ENCODE measurements around the gene ZBTB6. TPM values are rescaled to one million over a fixed set of nuclear protein-coding genes. Genes with fewer than 3 reads are reported as not detected.
A peak's percentile ranks its signal among the peaks of the same experiment; 100 is the strongest.
"Not testable (repeated sequence)": the region's sequence is repeated elsewhere in the genome, so short reads cannot be mapped to it uniquely, and the experiment has no call there.

ZBTB6 gene
- total RNA-seq, 2 donors from 2014 or later, result 8.2 to 18.7 TPM

DNA sequence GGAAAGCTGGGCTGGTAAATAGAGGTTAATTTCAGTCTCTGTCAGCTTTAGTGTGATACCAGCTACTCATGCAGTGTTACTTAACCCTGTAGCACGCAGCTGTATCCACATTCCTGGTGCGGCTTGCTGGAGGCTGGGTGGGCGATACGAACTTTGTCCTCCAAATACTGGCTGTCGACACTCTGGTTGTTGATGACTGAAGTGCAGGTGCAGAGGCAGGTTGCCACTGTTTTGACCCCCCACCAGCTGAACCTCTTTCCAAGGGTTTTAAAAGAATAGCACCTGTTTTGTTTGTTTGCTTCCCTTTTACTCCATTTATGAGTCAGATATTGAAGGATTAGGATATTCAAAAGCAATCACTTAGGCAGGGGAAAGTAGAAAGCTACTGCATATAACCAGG is 23.3 kb upstream of the ZBTB6 start:
- no peak for ATAC-seq
- Mint-ChIP-seq H3K36me3 (peaks cover 15 to 23% of the 10 kb centered on the region in 2 donors), H3K27ac (no peak overlapping the region), H3K9me3 (no peaks in the 10 kb centered on the region)
- DNase-seq (ENCODE audit: low spot score in 2 of 2), result no peak

DNA sequence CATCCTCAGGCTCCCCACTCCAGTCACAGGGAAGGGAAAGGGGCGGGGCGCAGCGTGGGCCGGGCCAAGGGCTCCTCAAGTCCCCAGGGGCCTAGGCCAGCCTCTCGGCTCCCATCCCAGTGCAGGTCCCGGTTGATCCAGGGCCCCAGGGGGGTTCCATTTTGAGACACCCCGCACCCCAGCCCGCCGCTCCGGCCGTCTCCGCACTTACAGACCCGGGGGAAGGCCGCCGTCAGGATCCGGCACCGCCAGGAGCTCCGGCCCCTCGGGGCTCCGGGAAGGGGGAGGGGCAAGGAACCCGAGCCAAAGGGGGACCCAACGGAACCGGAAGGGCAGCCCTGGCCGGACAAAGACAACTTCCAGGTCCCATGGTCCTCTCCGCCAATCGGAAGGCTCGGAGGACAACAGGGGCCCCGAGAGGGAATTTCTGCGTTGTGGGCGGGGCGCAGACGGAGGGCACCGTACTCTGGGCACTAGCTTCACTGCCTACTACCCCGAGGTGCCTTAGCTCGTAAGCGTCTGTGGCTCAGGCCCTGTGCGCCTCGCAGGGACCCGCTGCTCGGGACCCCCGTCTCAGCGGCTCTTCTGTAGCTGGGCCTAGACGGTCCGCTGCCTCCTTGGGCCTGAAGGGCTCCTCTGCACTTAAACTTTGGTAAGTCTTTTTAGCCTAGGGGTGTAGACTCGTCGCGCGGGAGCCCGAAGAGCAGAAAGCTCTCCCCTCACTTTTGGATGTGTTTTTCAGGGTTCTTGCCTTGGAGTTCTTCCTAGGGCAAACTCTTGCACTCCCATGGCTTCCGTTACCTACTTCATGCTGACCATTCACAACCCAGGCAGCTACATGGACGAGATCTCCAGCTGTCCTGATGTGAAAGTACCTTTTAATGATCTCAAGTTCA is 18.4 kb upstream of the ZBTB6 start, which contains the start of gene ZBTB26:
Gene ZBTB26, minus strand, starts transcription at position 287 of the 896 bp plus-strand sequence. CDS start 11,578 bp downstream, outside the sequence.
- H3K27ac Mint-ChIP-seq, result peak within 1 kb of the TSS in 1 of 2 donors; percentile 96
- no peaks in the 10 kb centered on the region for H3K9me3 Mint-ChIP-seq
- peaks cover 7 to 16% of the 10 kb centered on the region in 2 donors for H3K36me3 Mint-ChIP-seq

DNA sequence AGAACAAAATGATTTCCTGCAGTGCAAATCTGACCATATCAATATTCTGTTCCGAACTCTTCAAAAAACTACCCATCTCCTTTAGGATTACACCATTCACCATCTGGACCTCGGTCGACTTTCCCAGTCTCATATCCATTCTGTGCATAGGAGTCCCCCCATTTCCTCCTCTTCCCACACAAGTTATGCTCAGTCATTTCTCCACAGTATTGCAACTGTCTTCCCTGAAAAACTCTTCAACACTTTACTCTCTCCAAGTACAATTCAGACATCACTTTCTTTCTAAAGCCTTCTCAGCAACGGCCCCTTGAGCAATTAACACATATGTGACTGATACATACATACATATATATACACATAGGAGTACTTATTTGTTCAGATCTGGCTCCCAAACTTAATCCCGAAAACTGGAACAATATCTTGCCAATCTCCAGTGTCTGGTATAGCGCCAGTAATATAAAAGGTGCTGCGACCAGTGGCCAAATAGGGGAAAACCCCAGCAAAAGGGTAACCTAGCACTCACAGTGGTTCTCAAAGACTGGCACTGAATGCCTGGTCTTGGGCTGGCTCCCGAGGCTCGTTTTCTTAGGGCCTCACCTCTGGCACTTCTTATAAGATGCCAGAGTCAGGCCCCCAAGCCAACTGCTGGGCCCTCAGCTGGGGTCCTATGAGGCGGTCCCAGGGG is 17.6 kb upstream of the ZBTB6 start:
- no peak overlapping the region for H3K27ac Mint-ChIP-seq
- DNase-seq (ENCODE audit: low spot score in 2 of 2) (no peak), ATAC-seq (peak in 1 of 2 donors; percentile 14)
- no peaks in the 10 kb centered on the region for H3K9me3 Mint-ChIP-seq
- H3K36me3 Mint-ChIP-seq, result peaks cover 7 to 15% of the 10 kb centered on the region in 2 donors

More for the DNA sequence above, 18.4 kb upstream of the ZBTB6 start, which contains the start of gene ZBTB26:
- ATAC-seq (peak; percentile 99), DNase-seq (ENCODE audit: low spot score in 2 of 2) (peak; percentile 87 to 90)

DNA sequence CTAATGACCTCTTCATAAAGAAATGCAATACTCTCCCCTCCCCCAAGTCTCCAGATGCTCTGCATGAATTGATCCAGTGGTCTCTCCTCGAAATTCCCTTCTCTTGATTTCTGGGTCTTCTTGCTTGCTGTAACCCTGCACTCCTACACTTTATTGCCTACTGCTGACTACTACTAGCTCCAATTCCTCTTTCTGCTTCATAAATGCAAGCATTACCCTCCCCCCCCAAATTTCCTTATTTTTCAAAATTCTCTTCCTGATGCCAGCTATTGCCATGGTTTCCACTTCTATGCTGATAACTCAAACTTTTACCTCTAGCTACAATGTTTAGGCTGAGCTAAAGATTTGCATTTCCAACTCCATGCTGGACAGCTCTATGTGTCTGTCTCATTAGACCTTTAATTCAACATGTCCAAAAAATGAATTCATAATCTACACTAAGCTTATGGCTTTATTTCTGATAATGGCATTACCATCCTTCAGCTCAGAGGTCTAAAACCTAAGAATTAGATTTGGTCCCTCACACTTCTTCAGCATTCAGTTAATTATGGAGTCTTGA is 16.8 kb upstream of the ZBTB6 start:
- Mint-ChIP-seq H3K36me3 (peaks cover 7 to 15% of the 10 kb centered on the region in 2 donors), H3K27ac (no peak overlapping the region), H3K9me3 (no peaks in the 10 kb centered on the region)
- ATAC-seq, result no peak
- DNase-seq (ENCODE audit: low spot score in 2 of 2), result no peak

DNA sequence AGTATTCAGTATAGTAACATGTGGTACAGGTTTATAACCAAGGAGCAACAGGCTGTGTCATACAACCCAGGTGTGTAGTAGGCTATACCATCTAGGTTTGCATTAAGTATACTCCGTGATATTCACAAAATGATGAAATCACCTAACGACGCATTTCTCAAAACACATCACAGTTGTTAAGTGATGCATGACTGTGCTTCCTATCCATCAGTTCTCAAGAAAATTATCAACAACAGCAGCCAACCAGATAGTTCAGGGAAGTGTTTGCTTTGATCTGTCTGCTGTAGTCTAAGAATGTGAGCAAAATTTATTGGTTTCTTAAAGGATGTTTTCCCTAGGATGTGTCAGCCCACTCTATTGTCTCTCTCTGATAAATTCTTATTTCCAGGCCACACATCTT is 10.8 kb upstream of the ZBTB6 start:
- Mint-ChIP-seq H3K36me3 (no peaks in the 10 kb centered on the region), H3K27ac (no peak overlapping the region), H3K9me3 (no peaks in the 10 kb centered on the region)
- ATAC-seq (peak in 1 of 2 donors; percentile 46), DNase-seq (ENCODE audit: low spot score in 2 of 2) (no peak)

DNA sequence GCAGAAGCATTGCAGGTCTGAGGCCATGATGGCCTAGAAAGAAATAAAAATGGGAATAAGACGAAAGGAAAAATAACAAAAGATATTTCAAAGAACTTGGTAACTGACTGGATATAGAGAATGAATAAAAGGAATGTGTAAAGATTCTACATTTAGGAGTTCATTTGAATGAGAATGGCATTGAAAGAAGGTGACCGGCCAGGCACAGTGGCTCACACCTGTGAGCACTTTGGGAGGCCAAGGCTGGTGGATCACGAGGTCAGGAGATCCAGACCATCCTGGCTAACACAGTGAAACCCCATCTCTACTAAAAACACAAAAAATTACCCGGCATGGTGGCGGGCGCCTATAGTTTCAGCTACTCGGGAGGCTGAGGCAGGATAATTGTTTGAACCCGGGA is 9.6 kb upstream of the ZBTB6 start:
- Mint-ChIP-seq H3K9me3 (no peaks in the 10 kb centered on the region), H3K27ac (no peak overlapping the region)
- ATAC-seq, result no peak

DNA sequence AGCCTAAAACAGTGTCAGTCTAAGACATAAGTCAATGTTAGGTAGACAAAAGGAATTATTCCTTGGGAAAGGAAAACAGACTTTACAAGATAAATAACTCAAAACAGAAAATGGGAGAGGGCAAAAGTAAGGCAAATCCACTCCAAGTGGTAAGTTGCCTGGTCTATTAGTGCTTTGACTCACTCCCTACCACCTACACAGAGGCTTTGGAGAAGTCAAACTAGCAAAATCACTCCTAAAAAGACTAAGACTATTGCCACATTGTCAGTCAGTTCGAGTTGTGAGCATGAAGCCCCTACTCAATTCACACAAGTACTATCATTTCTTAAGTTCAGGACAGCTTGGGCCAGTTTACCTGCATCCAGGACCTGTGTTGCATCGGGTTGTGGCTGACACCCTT is 5.2 kb upstream of the ZBTB6 start:
- peaks cover 3 to 8% of the 10 kb centered on the region in 2 donors for H3K36me3 Mint-ChIP-seq
- no peak for DNase-seq (ENCODE audit: low spot score in 2 of 2)
- ATAC-seq, result no peak
- no peaks in the 10 kb centered on the region for H3K9me3 Mint-ChIP-seq
- no peak overlapping the region for H3K27ac Mint-ChIP-seq

More for the DNA sequence above, 9.6 kb upstream of the ZBTB6 start:
- DNase-seq (ENCODE audit: low spot score in 2 of 2), result no peak
- no peaks in the 10 kb centered on the region for H3K36me3 Mint-ChIP-seq

DNA sequence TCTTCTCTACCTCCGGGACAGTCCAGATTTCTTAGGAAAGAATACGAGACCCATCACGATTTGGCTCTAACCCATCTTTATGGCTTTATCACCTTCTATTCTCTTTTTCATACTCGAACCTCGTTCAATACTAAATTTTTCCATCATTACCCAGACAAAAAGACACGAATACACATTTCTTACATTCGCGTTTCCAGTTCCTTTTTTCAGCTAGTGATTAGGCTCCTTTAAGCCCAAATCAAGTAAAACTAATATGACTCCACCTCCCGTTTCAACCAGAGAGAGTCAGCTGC is 506 bp downstream of the ZBTB6 start:
- no peak for DNase-seq (ENCODE audit: low spot score in 2 of 2)
- Mint-ChIP-seq H3K27ac (peak overlapping the region; percentile 97 to 100), H3K36me3 (peaks cover 26 to 33% of the 10 kb centered on the region in 2 donors), H3K9me3 (no peaks in the 10 kb centered on the region)
- ATAC-seq, result peak in 1 of 2 donors; percentile 2

DNA sequence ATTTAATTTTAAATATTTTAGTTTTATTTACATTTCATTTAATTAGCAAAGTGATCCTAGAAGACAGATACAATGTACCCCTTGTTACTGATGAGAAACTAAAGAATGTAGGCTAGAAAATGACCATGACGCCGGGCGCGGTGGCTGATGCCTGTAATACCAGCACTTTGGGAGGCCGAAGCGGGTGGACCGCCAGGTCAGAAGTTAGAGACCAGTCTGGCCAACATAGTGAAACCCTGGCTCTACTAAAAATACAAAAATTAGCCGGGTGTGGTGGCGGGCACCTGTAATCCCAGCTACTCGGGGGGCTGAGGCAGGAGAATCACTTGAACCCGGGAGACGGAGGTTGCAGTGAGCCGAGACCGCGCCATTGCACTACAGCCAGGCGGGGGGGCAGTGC is 7.0 kb downstream of the ZBTB6 start:
- peak overlapping the region in 1 of 2 donors; percentile 70 for H3K27ac Mint-ChIP-seq
- H3K9me3 Mint-ChIP-seq, result not testable (repeated sequence)
- H3K36me3 Mint-ChIP-seq, result peaks cover 11 to 12% of the 10 kb centered on the region in 2 donors

DNA sequence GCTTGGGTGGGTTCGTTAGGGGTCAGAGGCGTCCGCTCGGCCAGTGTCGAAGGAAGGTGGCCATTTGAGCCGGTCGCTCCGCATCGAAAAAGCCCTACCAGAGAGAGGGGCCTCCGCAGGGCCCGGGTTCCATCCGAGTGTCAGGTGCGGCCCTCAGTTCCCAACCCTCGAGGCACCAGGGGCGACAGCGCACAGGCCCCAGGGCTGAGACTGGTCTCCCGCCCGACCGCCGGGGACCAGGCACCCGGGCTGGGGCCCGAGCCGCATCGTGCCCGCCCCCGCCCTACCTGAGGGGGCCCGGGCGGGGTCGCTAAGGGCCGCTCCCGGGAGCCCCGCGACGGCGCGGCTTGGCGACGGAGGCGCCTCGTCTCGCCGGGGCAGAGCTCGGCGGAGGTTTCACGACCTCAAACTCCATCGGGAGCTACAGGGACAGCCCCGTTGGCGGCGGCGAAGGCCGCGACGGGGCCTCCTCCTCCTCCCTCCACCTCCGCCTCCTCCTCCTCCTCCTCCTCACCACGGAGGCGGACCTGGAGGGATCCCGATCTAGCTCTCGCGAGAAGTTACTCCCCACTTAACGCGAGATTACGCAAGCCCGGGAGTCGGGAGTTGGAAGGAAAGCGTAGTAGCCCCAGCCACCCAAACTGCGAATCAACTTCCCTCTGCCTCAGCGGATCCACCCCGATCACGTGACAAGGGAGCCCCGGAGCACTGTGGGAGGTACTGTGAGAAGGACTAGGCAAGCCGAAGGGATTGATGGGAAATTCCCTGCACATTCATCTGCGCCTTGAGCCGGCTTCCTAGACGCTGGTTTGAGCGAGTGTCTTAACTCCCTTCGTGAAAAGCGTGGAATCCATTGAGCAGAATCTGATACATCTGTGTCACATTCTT is 8.1 kb downstream of the ZBTB6 start, which contains the start of gene RC3H2:
Gene RC3H2, minus strand, starts transcription at position 537 of the 888 bp plus-strand sequence. CDS start 7,850 bp downstream, outside the sequence.
- peaks cover 8 to 10% of the 10 kb centered on the region in 2 donors for H3K36me3 Mint-ChIP-seq
- ATAC-seq (peak; percentile 90 to 92), DNase-seq (ENCODE audit: low spot score in 2 of 2) (peak; percentile 93 to 99)
- peak within 1 kb of the TSS; percentile 96 to 98 for H3K27ac Mint-ChIP-seq
- H3K9me3 Mint-ChIP-seq, result no peaks in the 10 kb centered on the region

More for the DNA sequence above, 7.0 kb downstream of the ZBTB6 start:
- not testable (repeated sequence) for ATAC-seq; DNase-seq (ENCODE audit: low spot score in 2 of 2)

DNA sequence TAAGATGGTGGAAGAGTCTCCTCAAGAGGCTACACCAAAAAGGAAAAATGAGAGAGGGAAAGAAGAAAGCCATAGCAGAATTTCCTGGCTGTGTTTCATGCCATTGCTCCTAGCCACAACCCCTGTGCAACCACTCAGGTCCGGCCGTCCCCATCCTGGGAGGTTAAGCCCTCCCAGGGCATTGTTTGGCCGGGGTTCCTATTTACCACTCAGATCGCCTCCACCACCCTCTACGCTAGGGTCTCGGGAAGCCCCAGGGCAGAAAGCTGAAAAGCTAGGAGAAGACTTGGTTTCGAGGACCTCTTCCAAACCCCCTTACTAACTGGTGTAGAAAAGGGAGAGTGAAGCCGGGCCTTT is 8.7 kb downstream of the ZBTB6 start:
- peak; percentile 8 to 32 for ATAC-seq
- Mint-ChIP-seq H3K27ac (peak overlapping the region; percentile 96 to 98), H3K9me3 (no peaks in the 10 kb centered on the region), H3K36me3 (peaks cover 8 to 10% of the 10 kb centered on the region in 2 donors)
- DNase-seq (ENCODE audit: low spot score in 2 of 2), result peak in 1 of 2 donors; percentile 46

DNA sequence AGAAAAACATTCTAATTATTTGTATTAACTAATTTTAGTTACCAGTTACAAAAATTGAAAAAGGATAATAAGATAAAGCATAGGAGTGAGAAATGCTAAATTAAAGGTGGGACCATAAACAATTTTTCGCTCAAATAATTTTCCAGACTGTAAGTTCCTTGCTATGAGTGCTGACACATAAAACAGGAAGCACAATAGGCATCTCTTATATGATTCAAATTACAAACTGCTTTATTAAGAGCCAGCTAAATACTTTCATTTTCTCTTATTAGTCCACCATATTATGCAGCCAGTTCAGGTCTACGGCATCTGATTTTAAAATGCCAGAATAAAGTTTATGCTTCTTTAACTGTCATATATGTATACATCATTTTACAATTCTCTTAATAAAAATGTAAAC is 12.3 kb downstream of the ZBTB6 start:
- no peaks in the 10 kb centered on the region for H3K9me3 Mint-ChIP-seq
- ATAC-seq, result no peak
- DNase-seq (ENCODE audit: low spot score in 2 of 2), result no peak
- peaks cover 8 to 10% of the 10 kb centered on the region in 2 donors for H3K36me3 Mint-ChIP-seq
- H3K27ac Mint-ChIP-seq, result peak overlapping the region in 1 of 2 donors; percentile 14

DNA sequence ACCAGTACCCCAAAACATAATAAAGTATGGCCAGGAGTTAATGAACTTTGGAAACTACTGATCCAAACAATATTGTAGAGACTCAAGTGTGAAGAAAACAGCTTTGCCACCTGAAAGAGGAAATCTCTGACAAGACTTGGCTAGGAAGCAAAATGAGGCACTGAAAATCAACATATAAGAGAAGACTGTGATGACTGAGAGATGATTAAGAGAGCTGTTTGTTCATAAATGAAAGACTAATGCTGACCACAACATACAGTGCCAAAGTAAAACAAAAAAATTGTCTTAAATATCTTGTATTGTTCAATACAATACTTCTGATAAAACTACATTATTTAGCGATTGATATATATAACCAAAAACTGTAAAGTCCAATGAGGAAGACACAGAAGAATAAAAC is 15.2 kb downstream of the ZBTB6 start:
- peaks cover 0 to 12% of the 10 kb centered on the region in 2 donors for H3K36me3 Mint-ChIP-seq
- DNase-seq (ENCODE audit: low spot score in 2 of 2) (no peak), ATAC-seq (peak in 1 of 2 donors; percentile 48)
- peak overlapping the region in 1 of 2 donors; percentile 78 for H3K27ac Mint-ChIP-seq
- no peaks in the 10 kb centered on the region for H3K9me3 Mint-ChIP-seq

DNA sequence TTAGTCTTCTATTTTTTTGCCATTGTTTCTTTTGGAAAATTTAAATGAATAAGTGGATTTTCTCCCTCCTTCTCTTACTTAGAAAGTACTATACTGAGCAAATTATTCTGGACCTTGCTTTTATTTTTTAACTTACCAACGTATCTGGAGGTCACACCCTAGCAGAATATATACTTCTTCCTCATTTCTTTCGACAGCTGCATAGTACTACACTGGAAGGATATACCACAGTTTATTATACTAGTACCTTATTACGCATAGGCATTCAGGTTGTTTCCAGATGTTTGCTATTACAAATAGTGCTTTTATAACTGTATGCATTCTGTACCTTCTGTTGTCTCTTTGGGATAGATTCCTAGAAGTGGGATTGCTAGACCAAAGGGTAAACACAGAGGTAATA is 24.6 kb downstream of the ZBTB6 start:
- Mint-ChIP-seq H3K27ac (no peak overlapping the region), H3K9me3 (no peaks in the 10 kb centered on the region), H3K36me3 (peaks cover 0 to 5% of the 10 kb centered on the region in 2 donors)
- ATAC-seq (no peak), DNase-seq (ENCODE audit: low spot score in 2 of 2) (no peak)

DNA sequence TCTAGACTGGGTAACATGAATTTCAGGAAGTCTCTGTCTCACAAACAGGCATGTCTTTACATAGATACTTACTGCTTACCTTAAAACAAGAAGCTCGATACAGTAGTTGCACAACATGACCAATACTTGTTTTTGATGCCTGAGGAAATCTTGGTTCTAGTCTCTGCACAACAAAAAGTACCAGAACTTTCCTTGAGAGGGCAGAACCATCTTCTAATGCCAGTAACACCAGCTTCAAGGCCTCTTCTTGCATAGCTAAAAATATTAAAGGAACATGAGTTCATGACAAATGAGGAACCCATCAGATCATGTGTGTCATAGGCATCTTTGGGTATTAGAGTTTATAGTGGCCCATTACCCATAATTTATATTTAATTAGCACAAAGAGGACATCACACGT is 30.0 kb downstream of the ZBTB6 start:
- ATAC-seq (no peak), DNase-seq (ENCODE audit: low spot score in 2 of 2) (no peak)
- Mint-ChIP-seq H3K36me3 (peaks cover 0 to 5% of the 10 kb centered on the region in 2 donors), H3K9me3 (no peaks in the 10 kb centered on the region), H3K27ac (peak overlapping the region; percentile 18 to 31)

DNA sequence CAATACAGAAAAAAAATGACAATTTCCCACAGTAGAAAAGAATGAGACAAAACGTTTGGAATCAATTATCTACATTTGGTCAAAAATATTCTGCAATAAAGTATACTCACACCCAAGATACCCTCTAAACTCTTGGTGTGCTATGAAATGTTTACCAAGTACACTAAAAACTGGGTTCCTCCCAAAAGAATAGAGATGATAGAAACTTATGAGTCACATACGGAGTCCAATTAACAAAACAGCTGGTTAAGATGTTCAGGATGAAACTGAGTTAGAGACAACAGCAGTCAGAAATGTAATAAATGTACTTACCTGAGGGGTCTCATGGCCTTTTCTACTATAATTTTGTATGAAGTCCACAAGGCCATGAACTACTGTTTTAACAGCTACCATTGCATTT is 33.7 kb downstream of the ZBTB6 start:
- no peak for ATAC-seq
- H3K36me3 Mint-ChIP-seq, result peaks cover 9 to 18% of the 10 kb centered on the region in 2 donors
- DNase-seq (ENCODE audit: low spot score in 2 of 2), result no peak
- H3K27ac Mint-ChIP-seq, result no peak overlapping the region
- H3K9me3 Mint-ChIP-seq, result no peaks in the 10 kb centered on the region

All from activated naive CD4-positive, alpha-beta T cell treated with anti-CD3 and anti-CD28 coated beads, Interleukin-2, amount 50 U/mL, for 72 hours (primary cell).